HL-60 (cell line): ENCODE measurements around the gene CLCN4.

Experiments used
- DNase-seq, 2 experiments: peaks; one replicate each; pipeline ENCODE4 v3.0.0-alpha.2; 2010 to 2020; ENCODE audit warnings: low read depth in 1 of 2, low spot score in 1 of 2
- H3K27ac ChIP-seq: fragments of 250-450 bp; sonication (Bioruptor Pico); replicated peaks from 2 replicates; pipeline ENCODE4 v1.5.1; 2020; ENCODE audit warnings: mild to moderate bottlenecking, moderate library complexity
- H3K27me3 ChIP-seq: fragments of 250-450 bp; sonication (Bioruptor Pico); 2 replicates; pipeline ENCODE4 v1.5.1; 2021; ENCODE audit warnings: mild to moderate bottlenecking, moderate library complexity; ENCODE audit not compliant: insufficient read depth, poor library complexity, severe bottlenecking
- H3K4me3 ChIP-seq: replicated peaks from 2 replicates; pipeline ENCODE4 v1.5.1; 2011; ENCODE audit warnings: mild to moderate bottlenecking, control low read depth, low read length; ENCODE audit not compliant: insufficient read depth
- GABPA ChIP-seq: IDR thresholded peaks from 2 replicates; pipeline ENCODE4 v1.6.1; 2012; ENCODE audit warnings: low read depth
- POLR2AphosphoS5 ChIP-seq: IDR thresholded peaks from 2 replicates; pipeline ENCODE4 v1.6.1; 2012; ENCODE audit warnings: low read depth
- SPI1 ChIP-seq: IDR thresholded peaks from 2 replicates; pipeline ENCODE4 v1.6.1; 2012; ENCODE audit warnings: low read depth, mild to moderate bottlenecking, borderline replicate concordance
- TF ChIP-seq, protein P1 (sequence below): IDR thresholded peaks from 2 replicates; pipeline ENCODE4 v1.6.1; 2012; ENCODE audit warnings: low read depth; ENCODE audit not compliant: insufficient replicate concordance
- TF ChIP-seq, protein P2 (sequence below): IDR thresholded peaks from one replicate; pipeline ENCODE4 v1.5.1; 2011; ENCODE audit warnings: low read length, control low read depth, inconsistent platforms; ENCODE audit not compliant: insufficient read depth

CLCN4 gene

GRCh38 chrX:10120331-10120730 is 36.4 kb upstream of the CLCN4 start:
- Histone ChIP-seq H3K27me3 (no peaks in the 10 kb centered on the region), H3K27ac (peak overlapping the region; percentile 60), H3K4me3 (no peak overlapping the region)
- TF ChIP-seq, protein P1, sequence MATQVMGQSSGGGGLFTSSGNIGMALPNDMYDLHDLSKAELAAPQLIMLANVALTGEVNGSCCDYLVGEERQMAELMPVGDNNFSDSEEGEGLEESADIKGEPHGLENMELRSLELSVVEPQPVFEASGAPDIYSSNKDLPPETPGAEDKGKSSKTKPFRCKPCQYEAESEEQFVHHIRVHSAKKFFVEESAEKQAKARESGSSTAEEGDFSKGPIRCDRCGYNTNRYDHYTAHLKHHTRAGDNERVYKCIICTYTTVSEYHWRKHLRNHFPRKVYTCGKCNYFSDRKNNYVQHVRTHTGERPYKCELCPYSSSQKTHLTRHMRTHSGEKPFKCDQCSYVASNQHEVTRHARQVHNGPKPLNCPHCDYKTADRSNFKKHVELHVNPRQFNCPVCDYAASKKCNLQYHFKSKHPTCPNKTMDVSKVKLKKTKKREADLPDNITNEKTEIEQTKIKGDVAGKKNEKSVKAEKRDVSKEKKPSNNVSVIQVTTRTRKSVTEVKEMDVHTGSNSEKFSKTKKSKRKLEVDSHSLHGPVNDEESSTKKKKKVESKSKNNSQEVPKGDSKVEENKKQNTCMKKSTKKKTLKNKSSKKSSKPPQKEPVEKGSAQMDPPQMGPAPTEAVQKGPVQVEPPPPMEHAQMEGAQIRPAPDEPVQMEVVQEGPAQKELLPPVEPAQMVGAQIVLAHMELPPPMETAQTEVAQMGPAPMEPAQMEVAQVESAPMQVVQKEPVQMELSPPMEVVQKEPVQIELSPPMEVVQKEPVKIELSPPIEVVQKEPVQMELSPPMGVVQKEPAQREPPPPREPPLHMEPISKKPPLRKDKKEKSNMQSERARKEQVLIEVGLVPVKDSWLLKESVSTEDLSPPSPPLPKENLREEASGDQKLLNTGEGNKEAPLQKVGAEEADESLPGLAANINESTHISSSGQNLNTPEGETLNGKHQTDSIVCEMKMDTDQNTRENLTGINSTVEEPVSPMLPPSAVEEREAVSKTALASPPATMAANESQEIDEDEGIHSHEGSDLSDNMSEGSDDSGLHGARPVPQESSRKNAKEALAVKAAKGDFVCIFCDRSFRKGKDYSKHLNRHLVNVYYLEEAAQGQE, result no peak
- no peak for TF ChIP-seq SPI1
- TF ChIP-seq, protein P2, sequence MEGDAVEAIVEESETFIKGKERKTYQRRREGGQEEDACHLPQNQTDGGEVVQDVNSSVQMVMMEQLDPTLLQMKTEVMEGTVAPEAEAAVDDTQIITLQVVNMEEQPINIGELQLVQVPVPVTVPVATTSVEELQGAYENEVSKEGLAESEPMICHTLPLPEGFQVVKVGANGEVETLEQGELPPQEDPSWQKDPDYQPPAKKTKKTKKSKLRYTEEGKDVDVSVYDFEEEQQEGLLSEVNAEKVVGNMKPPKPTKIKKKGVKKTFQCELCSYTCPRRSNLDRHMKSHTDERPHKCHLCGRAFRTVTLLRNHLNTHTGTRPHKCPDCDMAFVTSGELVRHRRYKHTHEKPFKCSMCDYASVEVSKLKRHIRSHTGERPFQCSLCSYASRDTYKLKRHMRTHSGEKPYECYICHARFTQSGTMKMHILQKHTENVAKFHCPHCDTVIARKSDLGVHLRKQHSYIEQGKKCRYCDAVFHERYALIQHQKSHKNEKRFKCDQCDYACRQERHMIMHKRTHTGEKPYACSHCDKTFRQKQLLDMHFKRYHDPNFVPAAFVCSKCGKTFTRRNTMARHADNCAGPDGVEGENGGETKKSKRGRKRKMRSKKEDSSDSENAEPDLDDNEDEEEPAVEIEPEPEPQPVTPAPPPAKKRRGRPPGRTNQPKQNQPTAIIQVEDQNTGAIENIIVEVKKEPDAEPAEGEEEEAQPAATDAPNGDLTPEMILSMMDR, result no peak
- TF ChIP-seq POLR2AphosphoS5, result no peak
- TF ChIP-seq GABPA, result no peak
- DNase-seq, result no peak

DNA sequence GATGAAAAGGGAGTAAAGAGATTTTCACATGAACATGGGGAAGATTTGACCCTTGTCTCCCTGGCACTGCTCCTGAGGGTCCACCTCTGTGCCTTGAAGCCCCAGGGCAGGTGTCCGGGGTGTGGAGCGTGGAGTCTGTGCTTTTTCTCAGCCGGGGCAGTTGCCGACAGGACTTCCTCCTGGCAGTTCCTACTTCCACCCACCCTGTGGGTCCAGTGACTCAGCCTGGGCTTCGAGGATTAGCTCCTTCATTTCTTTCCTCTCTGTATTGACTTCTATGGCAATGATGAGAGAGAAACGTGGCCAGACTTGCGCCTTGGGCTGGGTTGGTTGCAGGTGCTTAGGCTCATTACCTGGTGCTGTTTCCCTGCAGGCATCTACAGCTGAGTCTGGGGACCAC is 35.9 kb upstream of the CLCN4 start:
- Histone ChIP-seq H3K27ac (peak overlapping the region; percentile 60), H3K4me3 (no peak overlapping the region), H3K27me3 (no peaks in the 10 kb centered on the region)
- TF ChIP-seq GABPA, result no peak
- TF ChIP-seq, protein P2, result no peak
- TF ChIP-seq POLR2AphosphoS5, result no peak
- TF ChIP-seq SPI1, result peak; percentile 53; the same call in 1 of the 2 replicates
- TF ChIP-seq, protein P1, result no peak
- DNase-seq, result peak in 1 of 2 experiments; percentile 56

DNA sequence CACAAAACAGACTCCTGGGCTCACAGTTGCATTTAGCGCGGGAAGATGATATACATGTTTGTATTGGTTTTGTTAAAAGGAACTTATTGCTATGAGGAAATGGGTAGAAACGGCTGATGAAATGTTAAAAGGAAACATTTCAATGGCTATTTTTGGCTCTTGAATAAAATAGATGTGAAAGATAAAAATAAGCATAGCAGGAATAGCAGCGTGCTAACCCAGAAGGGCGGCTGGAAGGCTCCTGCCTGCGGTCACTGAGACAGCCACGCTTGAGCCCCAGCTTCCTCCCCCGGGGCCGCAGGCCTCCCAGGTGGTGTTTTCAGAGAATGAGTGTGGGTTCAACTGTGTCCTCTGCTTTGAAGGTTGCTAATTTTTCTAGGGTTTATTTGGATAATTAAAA is 35.0 kb upstream of the CLCN4 start:
- Histone ChIP-seq H3K27me3 (no peaks in the 10 kb centered on the region), H3K4me3 (no peak overlapping the region), H3K27ac (peak overlapping the region; percentile 60)
- DNase-seq, result peak; percentile 30 to 68
- TF ChIP-seq, protein P1, result no peak
- TF ChIP-seq POLR2AphosphoS5 (peak; percentile 69), GABPA (peak; percentile 12; the same call in 1 of the 2 replicates), SPI1 (peak; percentile 44; the same call in 1 of the 2 replicates)
